RCC 7860 (cell line): ENCODE data around the gene EXOC3L4.

Experiments
- DNase-seq: peaks from one replicate; pipeline ENCODE4 v3.0.0-alpha.2; 2015; ENCODE audit warnings: low spot score
- FAIRE-seq: peaks from 2 replicates; lab custom pipeline; 2012; peaks lifted over from hg19 to GRCh38; lab: Jason Lieb, UNC

The EXOC3L4 gene

DNA sequence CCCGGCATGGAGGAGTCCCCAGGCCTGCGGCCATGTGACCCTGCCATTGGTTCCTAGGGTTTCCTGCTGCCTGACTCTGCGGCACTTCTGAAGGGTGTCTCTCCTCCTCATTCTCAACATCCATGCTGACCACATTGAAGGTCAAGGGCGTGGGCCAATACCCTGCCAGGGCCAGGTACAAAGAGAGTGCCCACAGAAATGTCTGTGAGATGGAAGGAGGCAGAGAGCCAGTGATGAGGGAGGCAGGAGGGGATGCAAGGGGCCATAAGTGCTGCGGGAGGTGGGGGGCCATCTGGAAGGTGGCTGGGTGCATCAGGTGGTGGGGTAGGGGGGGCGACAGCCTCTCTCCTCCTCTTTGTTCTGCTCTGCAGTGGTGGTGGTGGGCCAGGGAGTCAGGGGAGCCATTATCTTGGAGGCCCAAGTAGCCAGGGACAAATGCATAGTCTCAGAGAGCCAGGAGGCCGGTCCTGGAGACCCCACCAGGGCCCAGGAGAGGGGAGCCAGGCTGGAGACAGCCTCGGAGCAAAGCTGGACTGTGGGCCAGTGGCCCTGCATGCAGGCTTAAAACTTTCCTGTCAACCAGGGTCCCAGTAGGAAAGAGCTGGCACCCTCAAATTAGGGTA is 24.2 kb upstream of the EXOC3L4 start:
- FAIRE-seq = no peak
- DNase-seq = no peak

DNA sequence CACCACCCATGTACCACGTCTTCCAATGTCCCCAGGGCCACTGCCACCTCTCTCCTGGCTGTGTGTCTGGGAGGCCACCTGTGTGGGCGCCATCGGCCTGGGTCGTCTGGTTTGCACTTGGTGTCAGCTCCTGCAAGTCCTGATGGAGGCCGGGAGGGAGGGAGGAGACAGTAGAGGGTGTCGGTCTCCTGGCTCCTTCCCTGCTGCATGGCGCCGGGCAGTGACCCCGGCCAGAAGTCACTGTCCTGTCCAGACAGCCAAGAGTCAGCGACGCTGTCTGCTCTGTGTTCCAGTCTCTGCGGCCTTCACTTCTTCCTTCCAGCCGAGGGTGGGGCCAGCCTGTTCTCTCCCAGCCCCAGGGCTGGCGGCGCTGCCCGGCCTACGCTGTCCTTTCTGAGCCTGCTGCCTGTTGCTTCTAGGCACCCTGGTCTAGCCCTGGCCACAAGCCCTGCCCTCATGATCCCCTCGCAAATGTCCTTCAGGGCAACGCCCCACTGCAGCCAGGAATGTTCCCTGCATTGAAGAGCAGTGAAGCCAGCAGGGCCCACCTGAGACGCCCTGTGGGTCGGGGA is 23.5 kb upstream of the EXOC3L4 start:
- FAIRE-seq (no peak), DNase-seq (peak; percentile 35)

DNA sequence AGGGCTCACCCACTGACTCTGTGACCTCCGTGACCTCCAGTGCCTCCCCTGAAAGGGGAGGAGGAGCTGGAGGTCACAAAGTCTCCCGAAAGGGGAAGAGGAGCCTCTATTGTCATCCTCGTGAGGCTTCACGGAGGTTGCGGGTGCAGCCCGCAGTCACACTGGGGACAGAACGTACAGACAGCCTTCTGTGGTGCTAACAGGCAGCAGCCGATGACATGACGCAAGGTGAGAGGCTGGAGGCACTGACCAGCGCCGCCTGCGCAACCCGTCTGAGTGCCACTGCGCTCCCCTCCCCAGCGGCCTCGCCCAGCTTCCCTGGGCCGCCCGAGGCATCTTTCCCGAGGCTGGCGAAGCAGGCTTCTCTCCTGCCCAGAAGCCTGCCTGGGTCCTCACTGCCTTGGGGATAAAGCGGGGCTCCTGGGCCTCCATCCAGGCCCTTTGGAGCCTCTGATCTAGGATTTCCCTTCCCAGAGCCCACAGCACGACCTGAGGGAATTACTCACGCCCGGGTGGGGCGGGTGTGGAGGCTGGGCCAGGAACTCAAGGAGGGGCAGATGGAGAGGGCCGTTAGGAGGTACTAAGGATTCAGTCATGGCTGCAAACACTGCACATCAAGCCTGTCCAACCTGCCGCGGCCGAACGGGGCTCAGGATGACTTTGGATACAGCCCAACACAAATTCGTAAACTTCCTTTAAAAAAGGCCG is 22.8 kb upstream of the EXOC3L4 start:
- peak; percentile 64 for DNase-seq
- no peak for FAIRE-seq

DNA sequence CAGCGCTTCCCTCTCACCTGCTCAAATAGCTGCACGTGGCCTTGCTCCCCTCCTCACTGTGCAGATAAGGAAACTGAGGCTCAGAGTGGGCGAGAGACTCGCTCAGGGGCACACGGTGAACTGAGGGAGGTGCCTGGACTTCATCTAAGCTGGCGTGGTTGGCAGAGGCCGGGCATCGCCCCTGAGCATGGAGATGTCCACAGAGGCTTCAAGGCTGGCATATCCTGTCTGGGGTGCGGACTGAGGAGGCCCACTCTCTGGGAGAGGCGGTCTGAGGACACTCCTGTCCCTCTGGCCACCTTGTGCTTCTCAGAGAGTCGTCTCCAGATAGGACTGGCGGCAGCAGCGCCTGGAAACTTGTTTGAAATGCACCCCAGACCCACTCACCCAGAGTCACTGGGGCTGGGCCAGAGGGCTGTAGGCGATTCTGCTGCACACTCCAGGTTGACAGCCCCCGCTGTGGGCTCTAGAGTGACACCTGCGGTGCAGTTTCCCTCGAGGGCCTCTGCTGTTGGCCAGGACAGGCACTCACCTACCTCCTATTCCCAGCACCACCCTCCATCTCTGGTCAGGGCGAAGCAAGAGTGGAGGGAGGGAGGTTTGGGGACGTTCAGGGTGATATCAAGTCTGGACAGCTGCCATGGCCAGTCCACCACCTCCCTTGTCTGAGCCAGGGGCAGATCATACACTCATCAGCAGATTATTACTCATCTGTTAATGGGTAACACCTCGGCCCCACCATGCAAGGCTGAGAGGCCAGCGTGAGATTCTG is 21.7 kb upstream of the EXOC3L4 start:
- FAIRE-seq = peak; percentile 91
- DNase-seq = peak; percentile 93

DNA sequence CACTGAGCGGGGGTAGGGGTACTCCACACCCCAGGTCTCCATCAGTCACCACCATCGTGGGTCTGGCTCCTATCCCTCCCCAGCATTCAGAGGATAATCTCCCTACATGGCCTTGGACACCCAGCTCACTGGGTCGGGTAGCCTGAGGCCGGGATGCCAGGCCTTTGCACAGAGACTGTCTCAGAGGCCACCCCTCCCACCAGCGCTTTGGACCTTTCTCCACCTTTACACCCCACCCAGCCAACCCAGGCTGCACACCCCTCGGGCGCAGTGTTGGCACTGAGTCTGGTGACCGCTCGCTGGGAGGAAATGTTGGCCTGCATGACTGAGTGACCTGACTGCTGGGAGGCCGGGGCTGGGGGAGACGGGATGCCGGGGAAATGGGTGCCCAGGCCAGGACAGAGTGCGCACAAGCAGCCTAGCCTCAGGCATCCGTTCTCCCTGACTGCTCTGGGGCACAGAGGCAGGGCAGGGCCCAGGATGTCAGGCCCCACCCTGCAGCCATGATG is 21.1 kb upstream of the EXOC3L4 start:
- FAIRE-seq = peak; percentile 51

DNA sequence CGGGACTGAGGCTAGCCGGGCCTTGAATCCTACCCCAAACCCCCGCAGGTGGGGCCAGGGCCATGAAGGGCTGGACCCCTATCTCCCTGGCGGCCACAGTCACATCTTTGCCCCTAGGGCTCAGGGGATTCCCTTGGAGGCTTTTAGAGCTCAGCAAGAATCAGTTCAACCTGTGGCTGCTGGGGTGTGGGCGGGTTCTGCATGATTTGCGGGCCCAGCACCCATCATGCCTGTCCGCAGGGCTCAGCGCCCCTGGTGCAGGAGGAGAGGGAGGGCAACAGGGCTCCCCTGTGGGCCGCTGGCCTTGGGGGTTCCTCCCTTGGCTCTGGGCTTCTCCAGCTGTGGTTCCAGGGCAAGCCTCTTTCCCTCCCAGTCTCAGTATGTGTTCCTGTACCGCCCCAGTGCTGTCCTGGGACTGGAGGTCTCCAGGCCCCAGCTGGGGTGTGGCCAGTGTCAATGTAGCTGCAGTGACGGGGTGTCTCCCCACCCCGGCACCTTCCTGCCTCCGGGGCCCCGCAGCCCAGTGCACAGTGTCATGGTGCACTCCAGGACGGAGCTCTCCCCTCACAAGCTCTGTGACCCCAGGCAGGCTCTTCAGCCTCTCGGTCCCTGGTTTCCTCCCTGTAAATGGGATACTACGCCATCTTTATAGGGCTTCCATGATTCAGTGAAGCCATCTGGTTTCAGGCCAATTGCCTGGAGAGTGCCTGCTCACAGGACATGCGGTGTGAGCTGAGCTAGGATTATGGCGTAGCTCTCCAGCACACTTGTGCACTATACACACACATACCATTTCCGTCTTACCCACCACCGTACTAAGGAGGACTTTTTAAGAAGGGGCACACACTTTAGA is 20.4 kb upstream of the EXOC3L4 start:
- no peak for FAIRE-seq
- peak; percentile 5 for DNase-seq

More for the DNA sequence above, 21.1 kb upstream of the EXOC3L4 start:
- peak; percentile 83 for DNase-seq

DNA sequence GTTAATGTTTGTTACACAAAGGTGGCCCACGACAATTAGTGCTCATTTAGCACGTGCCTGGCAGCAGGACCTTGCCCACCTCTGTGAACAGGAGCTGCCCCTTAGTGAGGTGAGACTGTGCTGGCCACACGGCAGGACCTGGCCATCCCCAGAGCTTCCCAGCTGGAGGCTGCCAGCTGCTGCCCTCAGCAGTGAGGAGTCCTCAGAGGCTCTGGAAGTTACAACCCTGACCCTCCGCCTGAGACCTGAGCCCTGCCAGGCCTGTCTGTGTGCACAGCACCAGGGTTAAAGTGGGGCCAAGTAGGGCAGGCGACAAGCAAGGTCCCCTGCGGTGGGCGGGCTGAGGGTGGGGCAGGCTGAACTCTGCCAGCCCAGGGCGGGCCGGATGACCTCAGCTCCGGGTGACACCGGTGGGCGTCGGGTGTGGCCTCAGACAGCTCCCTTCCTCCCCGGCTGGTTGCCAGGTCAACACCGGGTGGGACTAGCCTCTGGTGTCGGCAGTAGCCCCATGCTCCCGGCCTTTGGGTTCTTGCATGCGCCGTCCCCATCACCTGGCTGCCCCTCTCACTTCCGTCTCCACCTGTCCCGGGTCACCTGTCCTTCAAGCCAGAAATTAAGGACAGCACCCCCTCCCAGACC is 19.7 kb upstream of the EXOC3L4 start:
- FAIRE-seq (no peak), DNase-seq (peak; percentile 76)

DNA sequence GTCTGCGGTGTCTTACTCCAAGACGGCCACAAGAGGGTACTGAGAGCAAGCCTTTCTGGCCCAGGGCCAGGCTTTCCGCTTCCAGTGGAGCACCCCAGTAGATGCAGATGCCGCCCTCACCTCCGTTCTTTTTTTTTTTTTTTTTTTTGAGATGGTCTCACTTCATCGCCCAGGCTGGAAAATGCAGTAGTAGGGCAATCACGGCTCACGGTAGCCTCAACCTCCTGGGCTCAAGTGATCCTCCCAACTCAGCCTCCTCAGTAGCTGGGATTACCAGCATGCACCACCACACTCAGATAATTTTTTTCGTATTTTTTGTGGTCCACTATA is 16.1 kb upstream of the EXOC3L4 start:
- FAIRE-seq (no peak), DNase-seq (peak; percentile 32)

DNA sequence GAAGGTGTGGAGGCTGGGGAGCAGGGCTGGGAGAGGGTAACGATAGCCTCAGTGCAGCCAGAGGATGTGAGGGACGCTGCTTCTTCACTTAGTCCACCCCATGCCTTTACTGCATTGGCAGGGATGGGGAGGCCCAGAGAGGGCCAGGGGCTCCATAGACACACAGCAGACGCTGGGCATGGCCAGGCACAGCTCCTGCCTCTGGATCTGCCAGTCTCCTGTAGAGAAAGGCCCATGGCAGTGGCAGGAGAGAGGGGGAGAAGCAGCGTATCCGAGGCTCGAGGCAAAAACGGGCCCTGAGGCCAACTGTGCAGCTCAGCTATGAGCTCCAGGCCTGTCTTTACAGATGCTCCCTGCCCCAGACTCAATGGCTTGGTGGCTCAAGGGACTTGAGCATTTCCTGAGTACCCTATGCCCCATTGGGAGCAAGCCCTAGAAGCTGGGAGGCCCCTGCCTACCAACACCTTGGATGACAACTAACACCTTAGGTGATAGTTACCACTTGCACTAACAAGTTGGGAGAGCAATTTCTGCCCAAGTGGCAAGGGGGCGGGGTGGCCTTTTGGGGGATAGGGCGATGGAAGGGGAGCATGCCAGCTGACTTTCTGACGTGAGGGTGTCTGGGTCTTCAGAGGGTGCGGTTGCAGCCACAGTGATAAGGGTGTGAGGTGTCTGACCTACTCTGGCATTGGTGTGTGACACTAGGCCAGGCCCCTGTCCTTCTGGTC is 15.5 kb upstream of the EXOC3L4 start:
- no peak for DNase-seq
- no peak for FAIRE-seq

DNA sequence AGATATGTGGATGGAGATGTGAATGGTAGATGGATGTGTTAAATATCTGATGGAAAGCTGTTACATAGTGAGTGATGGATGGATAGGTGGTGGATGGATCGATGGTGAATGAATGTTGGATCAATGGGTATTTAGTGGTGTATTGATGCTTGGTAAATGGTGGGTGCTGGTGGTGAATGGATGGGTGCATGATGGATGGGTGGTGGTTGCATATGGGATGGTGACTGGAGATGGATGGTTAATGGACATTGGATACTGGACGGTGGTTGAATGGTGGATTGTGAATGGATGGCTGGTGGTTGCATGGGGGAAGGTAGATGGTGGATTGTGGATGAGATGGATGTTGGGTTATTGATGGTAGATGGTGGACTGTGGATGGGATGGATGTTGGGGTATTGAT is 12.6 kb upstream of the EXOC3L4 start:
- FAIRE-seq (no peak), DNase-seq (no peak)

DNA sequence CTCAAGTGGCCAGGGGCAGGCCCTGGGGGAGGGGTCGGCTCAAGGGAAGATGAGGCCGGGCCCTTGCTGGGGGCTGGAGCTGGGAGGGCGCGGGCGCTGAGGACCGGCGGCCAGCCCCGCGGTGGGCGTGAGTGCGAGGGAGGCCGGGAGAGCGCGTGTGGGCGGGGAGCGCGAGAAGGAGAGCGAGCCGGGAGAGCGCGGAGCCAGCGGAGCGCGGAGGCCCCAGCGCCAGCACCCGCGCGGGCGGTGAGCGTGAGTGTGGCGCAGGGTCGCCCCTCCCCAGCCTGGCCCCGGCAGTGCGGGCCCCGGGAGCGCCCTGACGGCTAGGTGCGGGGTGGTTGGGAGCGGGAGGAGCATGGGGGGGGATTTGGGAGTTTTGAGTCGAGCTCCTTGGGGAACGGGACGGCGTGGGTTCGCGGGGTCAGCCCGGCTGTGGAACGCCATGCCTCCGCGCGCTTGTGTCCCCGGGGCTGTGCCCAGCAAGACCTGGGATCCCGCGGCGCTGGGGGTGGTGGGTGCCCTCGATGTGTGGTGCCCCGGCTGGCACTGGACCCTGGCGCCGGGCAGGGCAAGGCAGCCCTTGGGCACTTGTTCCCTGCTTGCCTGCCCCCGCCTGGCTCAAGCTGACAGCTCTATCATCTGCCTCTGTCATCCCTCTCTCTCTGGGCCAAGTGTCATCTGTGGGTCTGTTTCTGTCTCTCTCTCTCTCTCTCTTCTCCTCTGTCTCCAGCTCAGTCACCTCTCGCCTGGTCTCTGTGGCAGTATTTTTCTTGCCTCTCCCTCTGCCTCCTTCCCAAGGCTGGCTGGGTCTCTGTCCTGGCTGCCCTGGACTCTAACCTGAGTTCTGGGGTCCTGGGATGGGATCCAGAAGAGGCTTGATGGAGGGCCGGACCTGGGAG is 10.3 kb upstream of the EXOC3L4 start, which contains the start of gene LBHD2:
Gene LBHD2, plus strand, starts transcription at position 190 of the 899 bp plus-strand sequence. CDS start 1,803 bp downstream, outside the sequence.
- DNase-seq (no peak), FAIRE-seq (no peak)

DNA sequence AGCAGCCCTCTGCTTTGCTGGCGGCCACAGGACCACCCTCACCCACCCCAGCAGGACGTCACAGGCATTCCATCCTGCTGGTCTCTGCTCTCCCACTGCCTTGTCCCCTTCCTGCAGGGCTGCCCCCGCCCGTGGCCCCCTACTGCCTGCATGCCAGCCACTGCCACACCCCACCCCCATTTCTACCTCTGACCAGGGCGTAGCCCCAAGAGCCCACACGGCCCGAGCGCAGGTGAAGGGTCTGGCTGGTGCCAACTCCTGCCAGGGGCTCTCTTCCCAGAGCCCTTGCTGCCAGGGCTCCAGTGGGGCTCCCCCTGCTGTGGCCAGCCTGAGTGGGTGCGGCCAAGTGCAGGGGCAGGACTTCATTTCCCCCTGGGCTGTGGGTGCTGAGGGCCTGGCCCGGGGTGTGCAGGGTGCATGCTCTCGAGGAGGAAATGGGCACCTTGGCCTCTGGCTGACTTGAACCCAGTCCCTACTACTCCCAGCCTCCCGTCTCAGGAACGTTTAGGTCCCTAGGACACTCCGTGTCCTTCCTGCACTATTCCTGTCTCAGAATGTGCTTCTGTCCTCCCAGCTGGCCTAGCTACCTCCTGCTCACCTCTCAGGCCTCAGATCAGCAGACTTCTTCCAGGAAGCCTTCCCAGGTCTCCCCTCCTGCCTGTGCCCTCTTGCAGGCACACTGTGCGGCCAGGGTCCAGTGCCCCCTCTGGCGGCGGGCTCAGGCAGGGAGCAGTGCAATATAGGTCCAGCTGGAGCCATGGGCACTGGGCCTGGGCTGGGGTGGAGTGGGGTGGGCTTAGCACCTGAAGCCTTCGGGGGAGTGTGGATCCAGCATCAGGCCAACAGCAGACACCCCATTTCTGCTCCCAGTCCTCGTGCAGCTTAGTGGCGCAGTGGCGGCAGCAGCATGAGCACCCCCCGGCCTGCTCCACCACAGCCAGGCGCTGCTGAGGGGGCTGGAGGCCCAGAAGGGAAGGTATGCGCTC is 9.1 kb upstream of the EXOC3L4 start:
- DNase-seq (no peak), FAIRE-seq (no peak)

DNA sequence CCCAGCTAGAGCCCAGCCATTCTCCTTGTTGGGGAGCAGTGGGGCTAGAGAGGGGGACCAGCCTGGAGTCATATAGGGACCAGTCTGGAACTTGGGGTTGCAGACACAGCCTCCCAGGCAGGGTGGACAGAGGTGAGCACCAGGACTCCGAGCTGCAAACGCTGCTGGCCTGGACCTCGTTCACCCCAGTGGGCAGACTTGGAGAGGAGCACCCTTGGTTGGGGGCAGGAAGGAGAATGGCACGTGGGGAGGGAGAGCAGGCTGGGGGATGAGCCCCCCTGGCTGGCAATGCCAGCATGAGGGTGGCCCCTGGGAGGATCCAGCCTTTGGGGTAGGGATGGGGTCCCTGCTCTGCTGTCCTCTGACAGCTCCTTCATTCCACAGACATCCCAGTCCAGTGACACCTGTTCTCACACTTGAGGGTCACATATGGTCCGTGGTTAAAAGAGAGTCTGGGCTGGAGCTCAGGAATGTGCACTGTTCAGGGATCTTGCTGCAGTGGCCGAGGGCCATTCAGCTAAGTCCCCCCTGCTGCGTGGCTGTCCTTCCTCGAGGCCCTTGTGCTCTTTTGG is 7.7 kb upstream of the EXOC3L4 start:
- DNase-seq (no peak), FAIRE-seq (no peak)

DNA sequence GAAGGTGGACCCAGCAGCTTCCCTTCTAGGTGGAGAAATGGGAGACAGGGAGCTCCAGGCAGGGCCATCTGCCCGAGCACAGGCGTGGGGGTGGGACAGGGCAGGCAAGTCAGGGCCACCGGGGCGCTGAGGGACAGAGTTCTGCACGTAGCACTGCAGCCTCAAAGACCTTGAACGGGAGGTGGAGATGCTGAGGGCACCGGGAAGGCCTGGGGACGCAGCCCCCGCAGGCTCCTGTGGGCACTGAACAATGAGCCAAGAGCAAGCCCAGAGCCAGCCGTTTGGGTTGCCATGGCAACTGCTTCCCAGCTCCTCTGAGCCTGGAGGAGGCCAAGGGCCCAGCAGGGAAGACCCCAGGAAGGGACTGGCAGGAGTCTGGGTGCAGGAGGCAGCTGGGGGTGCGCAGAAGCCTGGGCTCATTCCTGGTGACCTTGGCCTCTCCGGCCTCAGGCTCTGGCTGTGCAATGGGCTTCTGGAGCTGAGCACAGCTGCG is 7.1 kb upstream of the EXOC3L4 start:
- FAIRE-seq (no peak), DNase-seq (no peak)

DNA sequence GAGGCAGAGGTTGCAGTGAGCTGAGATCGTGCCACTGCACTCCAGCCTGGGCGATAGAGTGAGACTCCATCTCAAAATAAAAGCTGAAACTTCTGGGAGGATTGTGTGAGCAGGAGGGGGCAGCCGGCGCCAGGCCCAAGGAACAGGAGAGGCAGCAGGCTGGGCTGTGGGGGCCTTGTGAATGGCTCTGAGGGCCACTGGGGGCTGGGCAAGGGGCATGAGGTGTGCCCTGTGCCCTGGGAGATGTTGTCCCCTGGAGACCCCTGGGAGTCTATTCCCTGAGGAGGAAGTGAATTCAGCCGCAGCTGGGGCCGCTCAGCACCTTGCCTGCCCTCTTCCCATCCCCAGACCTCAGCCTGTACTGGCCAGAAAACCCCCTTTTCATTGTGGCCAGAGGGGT is 5.6 kb upstream of the EXOC3L4 start:
- DNase-seq = no peak
- no peak for FAIRE-seq
